H9 (cell line): ENCODE results near the gene RPP30. TPM values are rescaled to one million over a fixed set of nuclear protein-coding genes. Genes with fewer than 3 reads are reported as not detected.

Experiments used
- DNase-seq: peaks from one replicate; pipeline ENCODE4 v3.0.0-alpha.2; 2017
- H2AFZ ChIP-seq: one replicate; pipeline ENCODE4 v1.6.1; 2013; ENCODE audit warnings: mild to moderate bottlenecking, low read length, control low read depth, moderate library complexity
- H2AK5ac ChIP-seq: 2 replicates; pipeline ENCODE4 v1.6.1; 2013; ENCODE audit warnings: low read length, control low read depth, mixed read lengths; ENCODE audit not compliant: insufficient read length
- H2BK120ac ChIP-seq: one replicate; pipeline ENCODE4 v1.6.1; 2013; ENCODE audit warnings: low read depth, mild to moderate bottlenecking, low read length, control low read depth, inconsistent platforms; ENCODE audit not compliant: poor library complexity, severe bottlenecking
- H2BK12ac ChIP-seq: 2 replicates; pipeline ENCODE4 v1.6.1; 2013; ENCODE audit warnings: low read length, control low read depth, mixed read lengths, low read depth; ENCODE audit not compliant: insufficient read length
- H2BK15ac ChIP-seq: 2 replicates; pipeline ENCODE4 v1.6.1; 2013; ENCODE audit warnings: low read depth, low read length, control low read depth
- H2BK20ac ChIP-seq: one replicate; pipeline ENCODE4 v1.6.1; 2013; ENCODE audit warnings: low read depth, mild to moderate bottlenecking, low read length, control low read depth, inconsistent platforms; ENCODE audit not compliant: poor library complexity, severe bottlenecking
- H2BK5ac ChIP-seq: 2 replicates; pipeline ENCODE4 v1.6.1; 2013; ENCODE audit warnings: low read length, control low read depth, mixed read lengths; ENCODE audit not compliant: insufficient read length
- H3K14ac ChIP-seq: 2 replicates; pipeline ENCODE4 v1.6.1; 2013; ENCODE audit warnings: low read length, control low read depth; ENCODE audit not compliant: insufficient read depth
- H3K18ac ChIP-seq: 2 replicates; pipeline ENCODE4 v1.6.1; 2013; ENCODE audit warnings: low read depth, mild to moderate bottlenecking, mixed read lengths, low read length, control low read depth; ENCODE audit not compliant: insufficient read length
- H3K23ac ChIP-seq: 2 replicates; pipeline ENCODE4 v1.6.1; 2013; ENCODE audit warnings: low read length, control low read depth, mixed read lengths, low read depth; ENCODE audit not compliant: insufficient read length
- H3K23me2 ChIP-seq: 2 replicates; pipeline ENCODE4 v1.6.1; 2013; ENCODE audit warnings: low read depth, mild to moderate bottlenecking, mixed read lengths, low read length, control low read depth; ENCODE audit not compliant: insufficient read length, poor library complexity, severe bottlenecking
- H3K27ac ChIP-seq: 2 replicates; pipeline ENCODE4 v1.5.1; 2013; ENCODE audit warnings: low read length, control low read depth, mixed read lengths, low read depth; ENCODE audit not compliant: insufficient read length
- H3K27me3 ChIP-seq: 2 replicates; pipeline ENCODE4 v1.6.1; 2013; ENCODE audit warnings: low read length, control low read depth, inconsistent platforms; ENCODE audit not compliant: insufficient read depth
- H3K4ac ChIP-seq: 2 replicates; pipeline ENCODE4 v1.6.1; 2013; ENCODE audit warnings: low read depth, mild to moderate bottlenecking, control low read depth, inconsistent platforms, low read length, moderate library complexity
- H3K4me1 ChIP-seq: 2 replicates; pipeline ENCODE4 v1.6.1; 2013; ENCODE audit warnings: low read length, control low read depth, inconsistent platforms; ENCODE audit not compliant: insufficient read depth
- H3K4me2 ChIP-seq: 2 replicates; pipeline ENCODE4 v1.6.1; 2013; ENCODE audit warnings: low read length, control low read depth, mixed read lengths; ENCODE audit not compliant: insufficient read length, insufficient read depth
- H3K56ac ChIP-seq: 2 replicates; pipeline ENCODE4 v1.6.1; 2013; ENCODE audit warnings: low read depth, mild to moderate bottlenecking, mixed read lengths, low read length, control low read depth; ENCODE audit not compliant: insufficient read length
- H3K79me1 ChIP-seq: 2 replicates; pipeline ENCODE4 v1.6.1; 2013; ENCODE audit warnings: low read depth, mild to moderate bottlenecking, moderate library complexity, low read length, control low read depth, inconsistent platforms; ENCODE audit not compliant: insufficient read depth, poor library complexity, severe bottlenecking
- H3K79me2 ChIP-seq: 2 replicates; pipeline ENCODE4 v1.6.1; 2013; ENCODE audit warnings: low read length, control low read depth, inconsistent platforms; ENCODE audit not compliant: insufficient read depth
- H3K9ac ChIP-seq: 2 replicates; pipeline ENCODE4 v1.6.1; 2013; ENCODE audit warnings: low read length, control low read depth, mixed read lengths; ENCODE audit not compliant: insufficient read length; ENCODE audit errors: extremely low read depth
- H3K9me3 ChIP-seq: one replicate; pipeline ENCODE4 v1.6.1; 2013; ENCODE audit warnings: low read depth, low read length, inconsistent platforms; ENCODE audit not compliant: control insufficient read depth
- H3T11ph ChIP-seq: one replicate; pipeline ENCODE4 v1.6.1; 2013; ENCODE audit warnings: mild to moderate bottlenecking, low read length, control low read depth, inconsistent platforms
- H4K20me1 ChIP-seq: one replicate; pipeline ENCODE4 v1.6.1; 2013; ENCODE audit not compliant: control insufficient read depth, insufficient read length, insufficient read depth
- H4K5ac ChIP-seq: 2 replicates; pipeline ENCODE4 v1.6.1; 2013; ENCODE audit warnings: low read depth, mild to moderate bottlenecking, mixed read lengths, low read length, control low read depth; ENCODE audit not compliant: insufficient read length
- H4K8ac ChIP-seq: replicated peaks from 2 replicates; pipeline ENCODE4 v1.6.1; 2013; ENCODE audit warnings: low read length, control low read depth, mixed read lengths, low read depth; ENCODE audit not compliant: insufficient read length
- H4K91ac ChIP-seq: 2 replicates; pipeline ENCODE4 v1.6.1; 2013; ENCODE audit warnings: low read depth, mild to moderate bottlenecking, moderate library complexity, mixed read lengths, low read length, control low read depth; ENCODE audit not compliant: insufficient read length
- H3K27ac Mint-ChIP-seq, 3 experiments: 2 replicates in 2 of 3; 3 replicates in 1 of 3; pipeline ENCODE4 v1.8.0; 2020 to 2021; ENCODE audit warnings: mixed read lengths in 3 of 3, mild to moderate bottlenecking in 1 of 3, moderate library complexity in 1 of 3
- H3K27me3 Mint-ChIP-seq: 2 replicates; pipeline ENCODE4 v1.8.0; 2021; ENCODE audit warnings: low read depth, mild to moderate bottlenecking, moderate library complexity, mixed read lengths
- H3K36me3 Mint-ChIP-seq, 3 experiments: 2 replicates in 2 of 3; 3 replicates in 1 of 3; pipeline ENCODE4 v1.8.0; 2020 to 2021; ENCODE audit warnings: low read depth in 3 of 3, mixed read lengths in 3 of 3; ENCODE audit not compliant: insufficient read depth in 1 of 3
- H3K4me1 Mint-ChIP-seq, 2 experiments: 2 replicates each; pipeline ENCODE4 v1.8.0; 2020; ENCODE audit warnings: mixed read lengths in 2 of 2
- H3K4me3 Mint-ChIP-seq, 2 experiments: 2 replicates in 1 of 2; 3 replicates in 1 of 2; pipeline ENCODE4 v1.8.0; 2020 to 2021; ENCODE audit warnings: mild to moderate bottlenecking in 2 of 2, mixed read lengths in 2 of 2, moderate library complexity in 1 of 2
- H3K9me3 Mint-ChIP-seq, 2 experiments: 2 replicates in 1 of 2; 3 replicates in 1 of 2; pipeline ENCODE4 v1.8.0; 2020; ENCODE audit warnings: mild to moderate bottlenecking in 2 of 2, mixed read lengths in 2 of 2, moderate library complexity in 1 of 2
- CTCF ChIP-seq: fragments of 200-600 bp; sonication (generic); conservative IDR thresholded peaks from 3 replicates; pipeline ENCODE4 v1.8.0; 2021; ENCODE audit warnings: antibody characterized with exemption, mild to moderate bottlenecking
- WGBS: extraction: QIAGEN DNeasy Blood & Tissue Kit; methylation state at CpG from one replicate; pipeline ENCODE4 v1.1.7; 2013; ENCODE audit warnings: missing lambda C conversion rate, low lambda C conversion rate, mixed read lengths; ENCODE audit not compliant: insufficient read length; ENCODE audit errors: extremely low coverage; 5-methylcytosine and 5-hydroxymethylcytosine counted together
- total RNA-seq: library from RNA; stranded (reverse); gene quantifications from 2 replicates; pipeline ENCODE4 v1.2.1, GENCODE V29; 2021

RPP30 gene
- total RNA-seq, 1 experiment from 2014 or later, result 77.7 TPM

GRCh38 chr10:90834326-90834725 is 37.4 kb upstream of the RPP30 start:
- no peak overlapping the region for H3T11ph ChIP-seq
- no peak for DNase-seq
- H3K56ac ChIP-seq, result no peak overlapping the region
- peaks cover 8 to 9% of the 10 kb centered on the region in 2 experiments; a peak in 4 of 5 replicates for H3K9me3 Mint-ChIP-seq
- no peaks in the 10 kb centered on the region for H3K9me3 ChIP-seq
- no peaks in the 10 kb centered on the region for H3K23me2 ChIP-seq
- H3K27ac ChIP-seq, result no peak overlapping the region
- WGBS, result no CpG with 5 or more reads among the region's 3 CpGs
- no peaks in the 10 kb centered on the region for H3K27me3 ChIP-seq
- H2AK5ac ChIP-seq, result no peak overlapping the region
- H3K4me1 Mint-ChIP-seq, result peaks cover 0 to 5% of the 10 kb centered on the region in 2 experiments; a peak in 1 of 4 replicates
- H3K18ac ChIP-seq, result no peak overlapping the region
- H2BK12ac ChIP-seq, result no peak overlapping the region
- H2BK5ac ChIP-seq, result no peak overlapping the region
- no peak overlapping the region for H3K9ac ChIP-seq
- no peaks in the 10 kb centered on the region for H4K20me1 ChIP-seq
- H3K79me2 ChIP-seq, result no peaks in the 10 kb centered on the region
- H3K23ac ChIP-seq, result no peak overlapping the region
- no peaks in the 10 kb centered on the region for H3K79me1 ChIP-seq
- H3K14ac ChIP-seq, result no peak overlapping the region
- no peak overlapping the region for H3K4me2 ChIP-seq
- H3K4me1 ChIP-seq, result no peaks in the 10 kb centered on the region
- peaks cover 2% of the 10 kb centered on the region for H3K27me3 Mint-ChIP-seq
- H3K27ac Mint-ChIP-seq, result no peak overlapping the region
- H2BK120ac ChIP-seq, result no peak overlapping the region
- no peak overlapping the region for H2BK20ac ChIP-seq
- no peak overlapping the region for H4K91ac ChIP-seq
- H3K4ac ChIP-seq, result no peak overlapping the region
- H2BK15ac ChIP-seq, result no peak overlapping the region
- no peak overlapping the region for H2AFZ ChIP-seq
- no peak overlapping the region for H3K4me3 Mint-ChIP-seq
- TF ChIP-seq CTCF, result no peak
- H3K36me3 Mint-ChIP-seq, result peaks cover 6 to 16% (median 12%) of the 10 kb centered on the region in 3 experiments; a peak in 6 of 7 replicates
- no peak overlapping the region for H4K8ac ChIP-seq
- no peak overlapping the region for H4K5ac ChIP-seq
